SK-N-SH treated with all-trans-retinoic acid at 6 μM for 48 hours (cell line): ENCODE measurements around the gene CDX1.

Source experiments
- ATAC-seq: fragments of 200-7000 bp; cut with Tn5 transposase; 3 replicates; pipeline ENCODE4 v1.9.1; 2020; ENCODE audit warnings: mild to moderate bottlenecking, moderate library complexity
- ARNTL ChIP-seq: fragments of 450-650 bp; formaldehyde crosslinking; IDR thresholded peaks from 2 replicates; pipeline ENCODE4 v1.5.0; 2020; ENCODE audit warnings: low read depth, mild to moderate bottlenecking, moderate library complexity, borderline replicate concordance
- BACH2 ChIP-seq: fragments of 250-450 bp; sonication (Bioruptor Pico); IDR thresholded peaks from 2 replicates; pipeline ENCODE4 v1.9.0; 2021; ENCODE audit warnings: mild to moderate bottlenecking, borderline replicate concordance
- CREB5 ChIP-seq: fragments of 250-450 bp; sonication (Bioruptor Pico); IDR thresholded peaks from 2 replicates; pipeline ENCODE4 v1.5.1; 2020; ENCODE audit warnings: low read depth, mild to moderate bottlenecking, moderate library complexity
- CSDC2 ChIP-seq: fragments of 250-450 bp; sonication (Bioruptor Pico); IDR thresholded peaks from 2 replicates; pipeline ENCODE4 v1.5.0; 2020; ENCODE audit warnings: mild to moderate bottlenecking, moderate library complexity
- CSRNP3 ChIP-seq: fragments of 250-450 bp; sonication (Bioruptor Pico); IDR thresholded peaks from 2 replicates; pipeline ENCODE4 v1.5.1; 2021; ENCODE audit warnings: mild to moderate bottlenecking, moderate library complexity
- OSR1 ChIP-seq: fragments of 250-450 bp; sonication (Bioruptor Pico); IDR thresholded peaks from 2 replicates; pipeline ENCODE4 v1.8.0; 2022; ENCODE audit warnings: moderate library complexity, mild to moderate bottlenecking, inconsistent platforms
- PATZ1 ChIP-seq: fragments of 250-450 bp; sonication (Bioruptor Pico); IDR thresholded peaks from 2 replicates; pipeline ENCODE4 v1.8.0; 2020; ENCODE audit warnings: mild to moderate bottlenecking, moderate library complexity, borderline replicate concordance
- PPARA ChIP-seq: fragments of 250-450 bp; sonication (Bioruptor Pico); IDR thresholded peaks from 2 replicates; pipeline ENCODE4 v1.5.0; 2020; ENCODE audit warnings: mild to moderate bottlenecking, borderline replicate concordance
- RARB ChIP-seq: fragments of 250-450 bp; sonication (Bioruptor Pico); IDR thresholded peaks from 2 replicates; pipeline ENCODE4 v1.8.0; 2021; ENCODE audit warnings: mild to moderate bottlenecking, moderate library complexity
- SNAI2 ChIP-seq: fragments of 250-450 bp; sonication (Bioruptor Pico); IDR thresholded peaks from 2 replicates; pipeline ENCODE4 v1.5.0; 2020; ENCODE audit warnings: mild to moderate bottlenecking, moderate library complexity
- TCF4 ChIP-seq: fragments of 250-450 bp; sonication (Bioruptor Pico); IDR thresholded peaks from 2 replicates; pipeline ENCODE4 v1.8.0; 2021; ENCODE audit warnings: mild to moderate bottlenecking, moderate library complexity, borderline replicate concordance
- TOX ChIP-seq: fragments of 250-450 bp; sonication (Bioruptor Pico); IDR thresholded peaks from 2 replicates; pipeline ENCODE4 v1.8.0; 2021; ENCODE audit warnings: mild to moderate bottlenecking, moderate library complexity, borderline replicate concordance
- TSHZ2 ChIP-seq: fragments of 250-450 bp; sonication (Bioruptor Pico); IDR thresholded peaks from 2 replicates; pipeline ENCODE4 v1.5.0; 2020; ENCODE audit warnings: mild to moderate bottlenecking, moderate library complexity
- ZC3H10 ChIP-seq: fragments of 250-450 bp; sonication (Bioruptor Pico); IDR thresholded peaks from 2 replicates; pipeline ENCODE4 v1.5.1; 2021; ENCODE audit warnings: mild to moderate bottlenecking, moderate library complexity
- ZFP3 ChIP-seq: fragments of 250-450 bp; sonication (Bioruptor Pico); IDR thresholded peaks from 2 replicates; pipeline ENCODE4 v1.5.0; 2020; ENCODE audit warnings: mild to moderate bottlenecking, moderate library complexity
- ZFP30 ChIP-seq: fragments of 450-650 bp; formaldehyde crosslinking; IDR thresholded peaks from 2 replicates; pipeline ENCODE4 v1.5.0; 2022; ENCODE audit warnings: mild to moderate bottlenecking, moderate library complexity
- ZNF565 ChIP-seq: fragments of 450-650 bp; formaldehyde crosslinking; conservative IDR thresholded peaks from 2 replicates; pipeline ENCODE4 v1.5.0; 2020; ENCODE audit warnings: low read depth, mild to moderate bottlenecking, moderate library complexity
- ZNF8 ChIP-seq: fragments of 450-650 bp; formaldehyde crosslinking; IDR thresholded peaks from 2 replicates; pipeline ENCODE4 v1.5.0; 2020; ENCODE audit warnings: mild to moderate bottlenecking, moderate library complexity
- TF ChIP-seq, protein P1 (sequence below): fragments of 250-450 bp; sonication (Bioruptor Pico); IDR thresholded peaks from 2 replicates; pipeline ENCODE4 v1.8.0; 2021; ENCODE audit warnings: low read depth, mild to moderate bottlenecking, moderate library complexity, borderline replicate concordance

The CDX1 gene

DNA sequence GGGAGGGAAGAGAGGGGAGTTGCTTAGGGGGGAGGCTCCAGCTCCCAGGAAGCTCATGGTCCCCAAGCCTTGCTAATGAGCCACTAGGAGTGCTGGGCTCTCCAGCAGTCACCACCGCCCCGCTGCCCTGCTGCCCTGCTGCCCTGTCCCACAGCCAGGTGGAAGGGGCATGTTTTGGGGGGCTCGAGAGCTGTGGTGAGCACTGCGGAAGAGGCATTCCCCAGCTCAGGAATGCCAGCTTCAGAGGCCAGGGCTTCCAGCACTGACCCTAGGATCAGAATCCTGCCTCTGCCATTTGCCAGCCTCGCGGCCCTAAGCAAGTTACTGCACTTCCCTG, 40.2 kb downstream of the CDX1 start:
- no peak for TF ChIP-seq ARNTL (CRISPR knock-in tag)
- TF ChIP-seq ZFP30 (CRISPR knock-in tag) = no peak
- TF ChIP-seq, protein P1, sequence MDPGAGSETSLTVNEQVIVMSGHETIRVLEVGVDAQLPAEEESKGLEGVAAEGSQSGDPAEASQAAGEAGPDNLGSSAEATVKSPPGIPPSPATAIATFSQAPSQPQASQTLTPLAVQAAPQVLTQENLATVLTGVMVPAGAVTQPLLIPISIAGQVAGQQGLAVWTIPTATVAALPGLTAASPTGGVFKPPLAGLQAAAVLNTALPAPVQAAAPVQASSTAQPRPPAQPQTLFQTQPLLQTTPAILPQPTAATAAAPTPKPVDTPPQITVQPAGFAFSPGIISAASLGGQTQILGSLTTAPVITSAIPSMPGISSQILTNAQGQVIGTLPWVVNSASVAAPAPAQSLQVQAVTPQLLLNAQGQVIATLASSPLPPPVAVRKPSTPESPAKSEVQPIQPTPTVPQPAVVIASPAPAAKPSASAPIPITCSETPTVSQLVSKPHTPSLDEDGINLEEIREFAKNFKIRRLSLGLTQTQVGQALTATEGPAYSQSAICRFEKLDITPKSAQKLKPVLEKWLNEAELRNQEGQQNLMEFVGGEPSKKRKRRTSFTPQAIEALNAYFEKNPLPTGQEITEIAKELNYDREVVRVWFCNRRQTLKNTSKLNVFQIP (CRISPR knock-in tag) = no peak
- TF ChIP-seq ZNF8 = no peak
- no peak for TF ChIP-seq PATZ1 (CRISPR knock-in tag)
- no peak for TF ChIP-seq ZNF565 (CRISPR knock-in tag)
- no peak for TF ChIP-seq TOX (CRISPR knock-in tag)
- no peak for TF ChIP-seq CSDC2
- no peak for TF ChIP-seq ZFP3
- TF ChIP-seq SNAI2 (CRISPR knock-in tag) = no peak
- TF ChIP-seq BACH2 = no peak
- no peak for TF ChIP-seq RARB (CRISPR knock-in tag)
- no peak for TF ChIP-seq OSR1 (CRISPR knock-in tag)
- no peak for TF ChIP-seq TCF4 (CRISPR knock-in tag)
- TF ChIP-seq ZC3H10 = no peak
- no peak for TF ChIP-seq CREB5 (CRISPR knock-in tag)
- TF ChIP-seq, all 23 proteins: peak for 0
- ATAC-seq = no peak

DNA sequence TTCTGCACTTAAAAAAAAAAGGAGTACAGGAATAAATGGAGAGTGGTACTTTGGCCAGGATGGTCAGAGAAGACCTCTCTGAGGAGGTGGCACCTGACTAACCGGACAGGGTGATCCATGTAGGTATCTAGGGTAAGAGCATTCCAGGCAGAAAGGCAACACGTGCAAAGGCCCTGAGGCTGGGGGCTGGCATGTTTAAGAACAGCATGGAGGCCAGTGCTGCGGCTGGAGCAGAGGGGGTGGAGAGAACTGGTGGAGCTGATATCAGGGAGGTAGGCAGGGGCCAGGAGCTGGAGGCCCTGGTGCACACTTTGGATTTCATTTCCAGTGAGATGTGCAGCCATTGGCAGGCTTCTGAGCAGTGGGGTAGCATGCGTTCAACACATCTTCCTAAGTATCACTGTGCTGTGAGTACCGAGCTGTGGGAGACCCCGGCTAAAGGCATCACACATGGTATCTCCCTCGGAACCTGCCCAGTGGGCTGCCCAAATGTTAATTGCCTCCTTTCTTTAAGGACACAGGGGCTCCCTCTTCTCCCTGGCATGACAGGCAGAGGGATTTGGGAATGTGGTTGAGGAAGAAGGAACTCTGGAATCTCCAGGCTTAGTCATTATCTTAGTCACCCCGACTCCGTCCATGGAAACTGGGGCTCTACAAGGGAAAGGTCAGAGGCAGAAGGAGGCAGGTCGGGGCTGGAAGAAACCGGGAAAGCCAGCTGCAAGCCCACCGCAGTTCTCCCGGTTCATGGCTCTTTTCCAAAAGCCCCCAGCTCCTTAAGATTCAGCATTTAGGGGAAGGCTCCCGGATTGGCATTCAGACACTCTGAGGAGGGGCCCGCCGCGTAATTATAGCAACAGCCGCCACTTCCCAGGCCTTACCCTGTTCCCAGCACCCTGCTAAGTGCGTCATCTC, 41.9 kb downstream of the CDX1 start:
- no peak for ATAC-seq

More for the DNA sequence above, 41.9 kb downstream of the CDX1 start:
- TF ChIP-seq PPARA (CRISPR knock-in tag) = no peak
- TF ChIP-seq CREB5 (CRISPR knock-in tag) = no peak
- no peak for TF ChIP-seq TSHZ2
- TF ChIP-seq CSRNP3 (CRISPR knock-in tag) = no peak
- no peak for TF ChIP-seq OSR1 (CRISPR knock-in tag)
- TF ChIP-seq TCF4 (CRISPR knock-in tag) = no peak
- no peak for TF ChIP-seq ZFP3
- TF ChIP-seq, all 23 proteins: peak for 0
